SW480 (cell line): ENCODE measurements around the gene ZSCAN10.
A peak's percentile ranks its signal among the peaks of the same experiment; 100 is the strongest.

Experiments used
- DNase-seq: peaks from one replicate; pipeline ENCODE4 v3.0.0-alpha.2; 2016; ENCODE audit warnings: low spot score

The ZSCAN10 gene

DNA sequence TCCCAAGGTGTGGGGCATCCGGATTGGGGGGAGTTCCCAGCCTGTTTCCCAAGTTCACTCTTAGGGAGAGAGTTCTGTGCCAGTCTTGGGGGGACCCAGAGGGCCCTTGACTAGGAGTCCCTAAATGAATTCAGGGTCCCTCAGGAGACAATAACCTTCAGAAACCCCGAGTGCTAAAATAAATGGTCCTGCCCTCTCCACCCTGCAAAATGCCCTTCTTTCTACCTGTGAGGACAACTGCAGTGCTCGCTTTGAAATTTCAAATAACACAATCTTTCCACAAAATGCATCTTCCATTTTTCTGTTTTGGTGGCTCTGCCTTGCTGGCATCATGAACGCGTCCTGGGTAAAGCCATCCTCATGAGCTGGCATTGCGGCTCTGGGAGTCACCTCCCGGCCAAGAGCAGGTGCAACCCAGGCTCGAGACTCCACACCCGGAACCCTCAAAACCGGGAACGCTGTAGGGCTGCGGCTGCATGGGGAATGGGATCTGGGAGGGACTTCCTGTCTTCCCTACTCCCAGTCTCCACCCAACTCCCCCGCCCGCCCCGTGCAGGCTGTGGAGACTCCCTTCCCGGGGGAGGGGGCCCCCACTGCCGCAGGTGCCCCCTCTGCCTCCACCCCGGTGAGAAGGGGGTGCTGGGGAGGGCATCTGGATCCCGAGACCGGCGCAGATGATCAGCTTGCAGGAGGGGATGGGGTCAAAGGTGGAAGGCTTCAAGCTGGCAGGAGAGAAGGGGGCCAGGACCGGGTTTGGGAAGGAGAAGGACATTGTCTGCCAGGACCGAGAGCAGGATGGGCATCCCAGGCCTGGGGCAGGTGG, 13.2 kb upstream of the ZSCAN10 start, which contains the start of gene ZNF205:
Gene ZNF205 (plus strand): TSS at position 529 of the 823 bp plus-strand sequence. CDS start 845 bp downstream, outside the sequence.
- peak; percentile 77 for DNase-seq

DNA sequence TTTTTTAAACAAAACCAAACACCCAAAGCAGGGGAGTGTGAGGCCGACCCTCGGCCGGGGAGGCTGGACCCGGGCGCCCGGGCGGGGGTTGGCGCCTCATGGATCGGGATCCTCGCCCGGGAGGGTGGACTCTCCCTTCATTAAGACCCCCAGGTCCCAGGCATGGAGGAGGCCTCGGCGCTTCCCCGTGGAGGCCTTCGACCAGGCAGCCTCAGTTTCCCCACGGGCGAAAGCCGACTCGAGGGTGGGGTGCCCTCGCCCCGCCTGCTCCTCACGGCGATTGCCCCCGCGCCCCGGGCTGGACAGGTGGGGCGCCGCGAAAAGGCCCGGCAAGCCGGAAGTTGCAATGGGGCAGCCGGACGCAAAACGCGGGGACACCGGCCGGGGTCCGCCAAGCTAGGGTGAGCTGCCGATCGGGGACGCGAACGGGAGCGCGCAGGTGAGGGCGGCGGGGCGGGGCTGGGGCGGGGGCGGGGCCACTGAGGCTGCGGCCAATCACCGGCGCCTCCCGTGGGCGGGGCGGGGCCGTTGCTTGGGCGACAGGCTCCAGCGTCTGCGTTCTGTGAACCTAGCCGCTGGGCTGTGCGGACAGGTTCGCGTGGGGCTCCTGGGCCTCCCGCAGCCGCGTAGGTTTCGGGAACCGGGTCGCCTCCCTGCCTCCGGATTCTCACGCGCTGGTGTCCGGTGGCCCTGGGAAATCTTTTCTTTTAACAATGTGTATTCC, 7.3 kb upstream of the ZSCAN10 start:
- DNase-seq = peak; percentile 87

DNA sequence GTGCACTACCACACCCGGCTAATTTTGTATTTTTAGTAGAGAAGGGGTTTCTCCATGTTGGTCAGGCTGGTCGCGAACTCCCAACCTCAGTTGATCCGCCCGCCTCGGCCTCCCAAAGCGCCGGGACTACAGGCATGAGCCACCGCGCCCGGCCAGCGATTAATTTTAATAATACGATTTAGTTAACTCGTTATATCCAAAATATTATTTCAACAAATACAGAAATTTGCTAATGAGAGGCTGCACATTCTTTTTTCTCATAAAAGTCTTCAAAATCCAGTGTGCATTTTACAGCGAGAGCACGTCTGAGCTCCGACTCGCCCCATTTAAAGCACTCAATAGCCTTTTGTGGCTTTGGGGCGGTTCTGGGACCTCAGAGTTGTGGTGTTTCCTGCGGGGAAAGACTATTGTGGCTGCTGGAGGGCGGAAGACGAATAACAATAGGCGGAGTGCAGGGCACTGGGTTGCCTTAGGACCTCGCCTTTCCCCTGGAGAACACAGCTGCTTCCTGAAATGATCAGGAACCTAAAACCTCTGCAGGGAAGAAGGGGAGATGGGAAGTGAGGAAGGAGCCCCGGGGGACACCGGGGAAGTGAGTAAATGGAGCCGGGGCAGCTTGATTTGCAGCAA, 2.9 kb upstream of the ZSCAN10 start:
- peak; percentile 7 for DNase-seq

DNA sequence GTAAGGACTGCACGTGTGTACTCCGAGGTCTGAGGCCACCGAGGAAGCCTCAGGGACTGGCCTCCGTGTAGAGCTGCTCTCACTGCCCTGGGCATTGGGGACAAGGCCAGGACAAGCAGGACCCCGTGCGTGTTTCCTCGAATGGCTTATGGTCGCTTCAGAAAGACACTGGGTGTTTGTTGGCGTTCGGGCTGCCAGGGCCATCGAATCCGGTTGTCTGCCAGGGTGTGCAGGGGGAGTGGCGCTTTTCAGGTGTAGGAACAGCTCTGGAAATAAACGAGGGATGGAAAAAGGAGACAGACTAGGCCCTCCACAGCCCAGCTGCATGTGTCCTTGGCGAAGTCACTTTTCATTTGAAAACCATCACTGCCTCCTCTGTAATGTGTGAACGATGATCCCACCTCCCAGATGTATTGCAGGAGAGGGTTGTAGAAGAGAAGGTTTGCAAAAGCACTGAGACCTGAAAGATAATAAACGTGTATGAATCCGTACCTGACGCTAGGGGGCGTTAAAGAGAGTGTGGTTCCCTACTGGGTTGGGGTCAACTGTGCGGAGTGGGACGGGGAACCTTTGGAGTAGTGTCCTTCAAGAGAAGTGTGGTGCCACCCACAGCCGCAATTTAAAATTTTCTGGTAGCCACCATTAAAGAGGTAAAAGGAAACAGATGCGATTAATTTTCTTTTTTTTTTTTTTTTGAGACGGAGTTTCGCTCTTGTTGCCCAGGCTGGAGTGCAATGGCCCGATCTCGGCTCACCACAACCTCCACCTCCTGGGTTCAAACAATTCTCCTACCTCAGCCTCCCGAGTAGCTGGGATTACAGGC, 2.1 kb upstream of the ZSCAN10 start:
- peak; percentile 46 for DNase-seq

DNA sequence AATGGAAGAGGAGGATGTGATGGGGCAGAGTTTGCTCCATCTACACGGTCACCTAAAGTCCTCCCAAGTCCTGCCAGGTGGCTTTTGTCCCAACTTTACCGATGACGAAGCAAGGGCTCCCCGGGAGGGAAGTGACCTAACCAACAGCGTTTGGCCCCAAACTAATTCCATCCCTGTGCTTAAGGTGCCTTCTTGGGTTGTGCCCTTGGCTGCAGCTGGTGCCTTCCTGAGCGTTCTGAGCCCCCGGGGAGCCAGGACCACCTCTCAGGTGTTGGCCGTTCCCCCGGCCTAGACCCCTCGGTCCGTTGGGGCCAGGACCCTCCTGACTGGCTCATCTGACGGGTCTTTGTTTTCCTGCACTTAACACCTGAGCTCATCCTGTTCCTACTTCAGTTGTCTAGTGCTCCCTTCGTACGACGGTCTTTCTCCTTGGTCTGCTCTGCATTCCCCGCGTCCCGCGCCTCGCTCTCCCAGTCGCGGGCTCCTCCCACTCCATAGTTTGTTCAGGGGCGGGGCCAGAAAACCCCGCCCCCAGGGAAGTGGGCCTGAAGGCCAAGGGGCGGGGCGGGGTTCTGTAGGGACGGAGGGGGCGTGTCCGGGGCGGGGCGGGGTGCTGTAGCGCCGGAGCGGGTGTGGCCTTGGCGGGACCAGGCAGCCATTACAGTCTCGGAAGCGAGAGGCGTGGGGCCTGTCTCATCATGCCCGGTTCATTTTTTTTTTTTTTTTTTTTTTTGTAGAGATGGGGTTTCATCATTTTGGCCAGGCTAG, 822 bp upstream of the ZSCAN10 start:
- peak; percentile 93 for DNase-seq

DNA sequence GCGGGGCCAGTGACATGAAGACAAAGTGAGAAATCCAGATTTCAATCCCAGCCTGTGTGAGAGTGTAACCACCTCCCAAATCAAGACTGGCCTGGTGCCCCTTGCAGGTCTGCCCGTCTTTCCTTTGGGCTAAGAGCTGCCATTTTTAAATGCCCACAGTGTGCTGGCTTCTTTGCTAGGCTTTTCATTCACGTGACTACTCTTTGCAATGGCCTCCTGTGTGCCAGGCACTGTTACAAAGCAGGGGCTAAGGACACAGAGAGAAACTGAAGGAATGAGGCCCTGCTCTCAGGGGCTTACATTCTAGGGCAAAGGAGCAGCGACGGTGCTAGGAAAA, 269 bp upstream of the ZSCAN10 start:
- no peak for DNase-seq

DNA sequence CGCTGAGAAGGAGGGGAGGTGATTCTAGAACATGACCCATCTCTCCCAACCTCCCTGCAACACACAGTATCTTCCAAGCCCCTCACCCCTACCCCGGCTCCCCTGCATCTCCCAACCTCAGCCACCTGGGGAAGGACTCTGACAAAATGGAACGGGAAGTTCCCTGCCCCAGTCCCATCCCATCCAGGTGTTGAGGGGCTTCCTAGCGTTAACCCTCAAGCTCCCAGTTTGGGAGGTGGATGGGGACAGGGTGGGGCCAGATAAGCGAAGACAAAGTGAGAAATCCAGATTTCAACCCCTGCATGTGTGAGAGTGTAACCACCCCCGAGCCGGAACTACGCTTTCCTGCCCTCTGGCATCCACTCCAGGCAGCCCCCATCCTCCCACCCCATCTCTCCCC, 1.8 kb downstream of the ZSCAN10 start:
- DNase-seq = no peak

DNA sequence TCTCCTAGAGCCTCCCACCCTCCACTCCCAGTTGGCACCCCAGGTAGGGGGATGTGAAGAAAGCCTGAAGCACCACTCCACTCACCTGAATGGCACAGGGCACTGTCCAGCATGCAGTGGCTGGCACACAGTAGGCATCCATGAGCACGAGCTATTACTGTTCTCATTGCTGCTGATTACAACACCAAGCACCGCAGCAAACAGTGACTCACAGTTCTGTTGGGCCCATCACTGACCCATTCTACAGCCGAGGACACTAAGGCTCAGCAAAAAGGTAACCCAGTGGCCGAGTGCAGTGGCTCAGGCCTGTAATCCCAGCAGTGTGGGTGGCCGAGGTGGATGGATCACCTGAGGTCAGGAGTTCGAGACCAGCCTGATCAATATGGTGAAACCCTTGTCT, 2.7 kb downstream of the ZSCAN10 start:
- DNase-seq = no peak

DNA sequence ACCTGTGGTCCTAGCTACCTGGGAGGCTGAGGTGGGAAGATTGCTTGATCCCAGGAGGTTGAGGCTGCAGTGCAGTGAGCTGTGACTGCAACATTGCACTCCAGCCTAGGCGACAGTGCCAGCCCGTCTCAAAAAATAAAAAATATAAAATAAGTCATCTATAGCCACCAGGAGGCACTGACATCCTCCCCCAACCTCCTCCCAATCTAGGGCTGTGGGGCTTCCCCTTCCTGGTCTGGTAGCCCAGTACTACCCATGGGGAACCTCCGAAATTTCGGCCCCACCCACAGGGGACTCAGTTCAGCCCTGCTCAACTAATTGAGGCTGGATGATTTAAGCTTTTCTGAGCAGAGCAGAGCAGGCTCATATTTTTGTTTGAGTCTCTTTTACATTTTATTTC, 3.2 kb downstream of the ZSCAN10 start:
- peak; percentile 13 for DNase-seq

DNA sequence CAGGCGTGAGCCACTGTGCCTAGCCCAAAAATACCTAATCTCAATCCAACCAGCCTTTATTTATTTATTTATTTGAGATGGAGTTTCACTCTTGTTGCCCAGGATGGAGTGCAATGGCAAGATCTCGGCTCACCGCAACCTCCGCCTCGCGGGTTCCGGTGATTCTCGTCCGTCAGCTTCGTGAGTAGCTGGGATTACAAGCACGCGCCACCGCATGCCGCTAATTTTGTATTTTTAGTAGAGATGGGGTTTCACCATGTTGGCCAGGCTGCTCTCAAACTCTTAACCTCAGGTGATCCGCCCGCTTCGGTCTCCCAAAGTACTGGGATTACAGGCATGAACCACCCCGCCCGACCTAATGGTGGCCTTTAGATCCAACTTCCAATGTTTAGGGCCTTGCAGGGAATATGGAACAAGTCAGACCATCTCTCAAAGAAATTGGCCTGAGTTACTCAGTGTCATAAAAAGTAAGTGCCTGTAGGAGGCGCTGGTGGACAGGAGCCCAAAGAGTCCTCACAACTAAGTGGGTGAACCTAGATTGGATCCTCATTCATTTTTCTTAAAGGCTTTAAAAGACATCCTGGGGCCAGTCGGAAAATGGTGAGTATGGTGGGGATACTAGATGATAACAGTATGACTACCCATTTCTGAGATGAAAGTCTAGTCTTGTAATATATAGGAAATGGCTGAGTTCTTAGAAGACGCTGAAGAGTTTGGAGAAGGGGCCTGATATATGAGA, 4.6 kb downstream of the ZSCAN10 start:
- peak; percentile 29 for DNase-seq

DNA sequence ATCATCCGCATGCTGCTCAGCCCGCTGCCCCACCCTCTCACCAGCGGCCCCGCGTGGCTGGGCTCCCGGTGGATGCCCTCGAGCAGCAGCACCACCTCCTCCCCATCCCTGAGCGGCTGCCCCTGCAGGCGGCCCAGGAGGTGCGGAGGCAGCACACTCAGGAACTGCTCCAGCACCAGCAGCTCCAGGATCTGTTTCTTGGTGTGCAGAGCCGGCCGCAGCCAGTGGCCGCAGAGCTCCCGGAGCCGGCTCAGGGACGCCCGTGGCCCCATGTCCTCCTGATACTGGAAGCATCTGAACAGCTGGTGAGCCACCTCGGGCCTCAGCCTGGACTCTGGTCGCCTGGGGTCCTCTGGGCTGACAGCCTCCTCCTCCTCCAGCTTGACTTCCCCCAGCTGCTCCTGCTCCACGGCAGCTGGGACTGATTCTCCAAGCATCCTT, 6.6 kb downstream of the ZSCAN10 start:
- DNase-seq = no peak

DNA sequence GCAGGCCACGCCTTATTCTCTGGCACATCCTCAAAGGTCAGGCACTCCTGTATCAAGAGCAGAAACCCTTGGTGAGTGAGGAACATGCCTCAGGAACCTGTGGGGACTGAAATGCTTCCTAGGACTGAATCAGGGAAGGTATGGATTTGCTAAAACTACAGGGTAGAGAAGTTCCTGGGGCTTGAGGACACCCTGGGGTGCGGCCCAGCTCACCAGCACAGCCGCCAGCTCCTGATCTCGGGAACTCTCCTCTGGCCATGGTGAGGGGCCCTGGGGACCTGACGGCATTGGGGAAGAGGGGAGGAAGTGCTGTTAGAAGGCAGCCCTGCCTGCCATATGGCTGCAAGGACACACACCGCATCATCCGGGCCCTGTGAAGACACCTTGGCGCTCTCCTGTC, 7.5 kb downstream of the ZSCAN10 start:
- DNase-seq = no peak

DNA sequence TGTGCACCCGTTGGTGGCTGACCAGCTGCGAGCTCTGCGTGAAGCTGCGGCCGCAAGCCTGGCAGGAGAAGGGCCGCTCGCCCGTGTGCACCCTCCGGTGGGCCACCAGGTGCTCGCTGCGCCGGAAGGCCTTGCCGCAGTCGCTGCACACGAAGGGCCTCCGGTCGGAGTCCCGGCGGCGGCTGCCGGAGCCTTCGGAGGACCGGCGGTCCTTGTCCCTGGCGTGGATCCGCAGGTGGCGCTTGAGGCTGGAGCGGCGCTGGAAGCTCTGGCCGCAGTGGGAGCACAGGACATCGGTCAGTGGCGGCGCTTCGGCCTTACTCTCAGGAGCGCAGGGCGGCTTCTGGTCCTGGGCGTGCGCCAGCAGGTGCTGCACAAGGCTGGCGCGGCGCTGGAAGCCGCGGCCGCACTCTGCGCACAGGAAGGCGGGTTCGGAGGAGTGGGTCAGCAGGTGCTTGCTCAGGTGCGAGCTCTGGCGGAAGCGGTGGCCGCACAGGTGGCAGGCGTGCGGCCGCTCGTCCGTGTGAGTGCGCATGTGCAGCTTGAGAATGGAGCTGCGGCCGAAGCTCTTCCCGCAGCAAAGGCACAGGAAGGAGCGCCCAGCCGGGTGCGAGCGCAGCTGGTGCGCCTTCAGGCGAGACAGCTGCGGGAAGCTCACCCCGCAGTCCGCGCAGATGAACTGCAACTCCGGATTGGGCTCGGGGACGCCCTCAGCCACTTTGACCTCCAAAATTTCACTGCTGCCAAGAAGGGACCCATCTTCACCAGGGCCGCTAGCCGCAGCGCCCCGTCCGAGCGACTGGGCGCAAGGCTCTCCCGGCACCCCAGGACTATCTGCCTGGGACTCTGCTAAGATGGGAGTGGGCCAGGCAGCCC, 9.1 kb downstream of the ZSCAN10 start:
- DNase-seq = no peak

DNA sequence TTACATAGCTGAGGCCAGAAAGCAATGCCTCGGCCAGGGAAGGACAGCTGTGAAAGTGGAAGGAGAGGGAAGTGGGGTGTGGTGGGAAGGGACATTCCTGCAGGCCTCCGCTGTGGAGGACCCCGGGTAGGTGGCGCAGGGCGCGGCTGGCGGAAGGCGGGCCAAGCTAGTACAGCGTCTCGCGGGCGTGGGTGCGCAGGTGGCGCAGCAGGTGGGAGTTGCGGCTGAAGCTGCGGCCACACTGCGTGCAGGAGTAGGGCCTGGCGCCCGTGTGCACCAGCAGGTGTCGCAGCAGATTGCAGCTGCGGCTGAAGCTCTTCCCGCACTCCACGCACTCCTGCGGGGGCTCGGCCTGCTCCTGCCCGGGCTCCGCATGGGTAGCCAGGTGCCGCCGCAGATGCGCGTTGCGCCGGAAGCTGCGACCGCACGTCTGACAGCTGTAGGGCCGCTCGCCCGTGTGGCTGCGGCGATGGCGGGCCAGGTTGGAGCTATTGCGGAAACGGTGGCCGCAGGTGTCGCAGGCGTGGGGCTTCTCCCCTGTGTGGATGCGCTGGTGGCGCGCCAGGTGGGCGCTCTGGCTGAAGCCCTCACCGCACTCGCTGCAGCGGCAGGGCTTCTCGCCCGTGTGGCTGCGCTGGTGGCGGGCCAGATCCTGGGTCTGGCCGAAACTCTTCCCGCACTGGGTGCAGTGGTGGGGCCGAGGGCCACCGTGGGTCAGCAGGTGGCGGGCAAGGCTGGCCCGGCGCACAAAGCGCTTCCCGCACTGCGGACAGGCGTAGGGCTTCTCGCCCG, 10.0 kb downstream of the ZSCAN10 start:
- DNase-seq = no peak

DNA sequence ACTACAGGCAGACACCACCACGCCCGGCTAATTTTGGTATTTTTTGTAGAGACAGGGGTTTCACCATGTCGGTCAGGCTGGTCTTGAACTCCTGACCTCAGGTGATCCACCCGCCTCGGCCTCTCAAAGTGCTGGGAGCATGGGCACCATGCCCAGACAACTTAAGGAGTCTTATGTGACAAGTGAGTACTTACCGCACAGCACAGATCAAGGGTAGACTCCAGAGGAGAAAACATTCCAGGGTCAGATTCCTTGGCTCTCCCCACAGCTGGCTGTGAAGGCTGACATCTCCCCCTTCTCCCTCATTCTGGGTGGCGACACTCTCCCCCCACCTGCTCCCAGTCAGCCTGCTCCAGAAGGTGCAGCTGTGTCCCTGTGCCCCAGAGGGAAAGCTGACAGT, 10.6 kb downstream of the ZSCAN10 start:
- DNase-seq = no peak

DNA sequence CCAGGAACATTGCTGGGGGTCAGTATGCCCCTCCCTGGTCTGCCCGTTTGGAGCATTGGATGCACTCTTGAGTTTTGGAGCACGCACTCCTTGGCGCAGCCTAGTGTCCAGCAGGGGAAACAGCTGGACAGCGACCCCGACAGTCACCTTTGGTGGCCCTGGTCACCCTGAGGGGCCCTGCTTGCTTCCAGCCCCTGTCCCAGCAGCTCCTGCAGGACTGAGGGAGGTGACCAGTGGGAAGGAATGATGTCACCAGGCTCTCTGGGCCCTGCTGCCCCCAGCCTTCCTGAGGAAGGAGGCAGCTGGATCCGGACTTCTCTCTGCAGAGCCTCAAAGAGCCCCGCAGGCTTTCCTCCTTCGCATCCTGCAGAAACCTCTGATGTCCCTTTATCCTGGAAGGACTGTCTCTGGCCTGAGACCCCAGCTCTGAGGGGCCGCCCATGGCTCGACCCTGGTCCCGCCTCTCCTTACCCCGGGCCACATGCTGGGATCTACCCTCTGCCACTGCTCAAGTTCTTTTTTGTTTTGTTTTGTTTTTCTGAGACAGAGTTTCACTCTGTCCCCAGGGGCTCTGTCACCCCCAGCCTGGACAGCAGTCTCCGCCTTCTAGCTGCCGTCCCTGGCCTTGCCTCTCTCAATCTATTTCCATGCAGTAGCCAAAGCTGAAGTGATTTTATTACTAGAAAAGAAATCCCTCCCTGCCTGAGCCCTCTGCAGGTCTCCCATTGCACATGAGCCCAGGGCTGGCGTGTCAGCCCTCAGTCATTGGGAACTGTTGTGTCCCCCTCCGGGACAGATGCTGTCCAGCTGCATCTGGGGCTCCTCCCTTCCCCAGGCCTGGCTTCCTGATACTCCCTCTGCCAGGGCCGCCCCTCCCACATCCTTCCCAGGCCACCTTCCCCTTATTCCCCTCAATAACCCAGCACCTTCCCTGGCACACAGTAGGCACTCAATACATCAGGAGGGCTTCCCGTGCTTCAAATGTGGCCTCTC, 11.6 kb downstream of the ZSCAN10 start:
- DNase-seq = no peak

DNA sequence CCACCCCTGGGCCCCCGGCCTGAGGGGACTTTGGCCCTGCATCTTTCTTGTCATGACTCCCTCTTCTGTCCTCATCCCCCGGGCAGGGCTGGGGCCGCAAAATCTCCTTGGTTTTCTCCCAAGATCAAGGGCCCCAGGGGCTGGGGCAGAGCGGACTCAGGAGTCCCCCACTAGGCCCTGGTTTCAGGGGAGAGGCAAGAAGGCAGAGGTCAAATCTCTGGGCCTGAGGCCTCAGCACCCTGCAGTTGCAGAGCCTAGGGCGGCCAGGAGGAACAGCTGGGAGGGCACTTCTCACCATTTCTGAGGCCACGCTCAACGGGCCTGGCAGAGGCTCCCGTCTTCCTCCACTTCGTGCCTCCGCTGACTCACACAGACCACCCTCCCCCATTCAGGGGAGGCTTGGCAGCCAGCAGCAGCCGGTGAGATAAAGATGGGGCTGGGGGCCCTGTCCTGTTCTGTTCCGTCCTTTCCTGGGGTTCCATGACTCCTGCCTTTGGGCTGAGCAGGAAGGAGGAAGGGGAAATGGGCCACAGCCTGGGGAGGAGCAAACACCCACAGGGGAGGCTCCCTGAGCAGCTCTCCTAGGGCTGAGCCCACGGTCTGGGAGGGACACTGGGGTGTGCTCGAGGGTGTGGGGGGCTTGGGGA, 12.4 kb downstream of the ZSCAN10 start:
- DNase-seq = no peak
